Stimulated activated naive B cell treated with anti-CD40 and anti-IgM and Interleukin-4, amounts not matched to agents 10 μg/mL and 1 μg/mL and 100 μg/mL, for 72 hours (primary cell): ENCODE data around the gene IST1.

ENCODE experiments used
- ATAC-seq, 2 donors: fragments of 150-1000 bp; cut with Tn5 transposase; replicated peaks; 2 replicates each; pipeline ENCODE4 v1.10.0; 2021; ENCODE audit warnings: moderate library complexity in 1 of 2
- DNase-seq: peaks from one replicate; pipeline ENCODE4 v3.0.0; 2021
- H3K27ac Mint-ChIP-seq: one replicate; pipeline ENCODE4 v1.8.0; 2022; ENCODE audit warnings: mild to moderate bottlenecking, mixed read lengths
- H3K27me3 Mint-ChIP-seq, 2 donors: one replicate each; pipeline ENCODE4 v1.8.0; 2022; ENCODE audit warnings: mixed read lengths in 2 of 2
- H3K36me3 Mint-ChIP-seq, 2 donors: one replicate each; pipeline ENCODE4 v1.8.0; 2022; ENCODE audit warnings: mixed read lengths in 2 of 2, mild to moderate bottlenecking in 1 of 2
- H3K4me1 Mint-ChIP-seq, 2 donors: one replicate each; pipeline ENCODE4 v1.8.0; 2022; ENCODE audit warnings: mixed read lengths in 2 of 2, mild to moderate bottlenecking in 1 of 2
- H3K4me3 Mint-ChIP-seq, 2 donors: one replicate each; pipeline ENCODE4 v1.8.0; 2022; ENCODE audit warnings: mild to moderate bottlenecking in 2 of 2, mixed read lengths in 2 of 2, moderate library complexity in 1 of 2
- H3K9me3 Mint-ChIP-seq, 2 donors: one replicate each; pipeline ENCODE4 v1.8.0; 2022; ENCODE audit warnings: mixed read lengths in 2 of 2, mild to moderate bottlenecking in 1 of 2

Gene IST1

GRCh38 chr16:71894921-71895678, at the start of gene IST1:
Gene IST1 (plus strand): TSS chr16:71895531. CDS start chr16:71915641, 20,110 bp downstream.
- Mint-ChIP-seq H3K9me3 (no peaks in the 10 kb centered on the region), H3K4me3 (peak within 1 kb of the TSS; percentile 87 to 99), H3K36me3 (peaks cover 9% of the 10 kb centered on the region in 2 donors), H3K4me1 (peaks cover 3 to 30% of the 10 kb centered on the region in 2 donors), H3K27me3 (no peaks in the 10 kb centered on the region), H3K27ac (peak within 1 kb of the TSS; percentile 99)
- peak; percentile 83 to 90 for ATAC-seq
- DNase-seq: peak; percentile 98

- Mint-ChIP-seq H3K4me3 (peak within 1 kb of the TSS; percentile 92 to 94), H3K27ac (peak within 1 kb of the TSS; percentile 99), H3K4me1 (peaks cover 39 to 56% of the 10 kb centered on the region in 2 donors), H3K27me3 (no peaks in the 10 kb centered on the region), H3K36me3 (peaks cover 17 to 26% of the 10 kb centered on the region in 2 donors), H3K9me3 (no peaks in the 10 kb centered on the region)
- DNase-seq: peak; percentile 93
- peak; percentile 90 to 93 for ATAC-seq
Measured at GRCh38 chr16:71845639-71846430, 49.5 kb upstream of the IST1 start, which contains the start of gene ATXN1L. Gene ATXN1L (plus strand): TSS chr16:71845976. CDS start chr16:71849741, 3,765 bp downstream.

DNA sequence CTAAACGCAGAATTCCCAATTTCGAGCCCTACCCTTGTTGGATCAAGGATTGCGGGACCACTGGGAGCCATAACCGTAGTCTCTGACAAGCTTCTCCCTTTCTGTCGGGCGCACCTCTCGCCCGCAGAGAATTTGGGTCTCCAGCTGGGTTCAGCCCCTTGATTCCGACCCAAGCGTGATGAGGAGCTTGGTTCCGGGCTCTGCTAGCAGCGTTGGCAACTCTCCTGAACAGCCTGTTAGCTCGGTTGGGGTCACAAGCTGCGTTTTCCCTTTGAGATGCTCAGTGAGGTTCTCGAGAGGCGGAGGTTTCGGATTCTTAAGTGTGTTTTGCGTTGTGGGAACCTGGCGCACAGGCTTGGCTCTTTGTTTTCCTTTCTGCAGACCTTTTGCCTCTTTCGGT, 48.9 kb upstream of the IST1 start:
- Mint-ChIP-seq H3K4me1 (peaks cover 40 to 58% of the 10 kb centered on the region in 2 donors), H3K4me3 (peak overlapping the region; percentile 92 to 94), H3K9me3 (no peaks in the 10 kb centered on the region), H3K36me3 (peaks cover 19 to 30% of the 10 kb centered on the region in 2 donors), H3K27ac (peak overlapping the region; percentile 99), H3K27me3 (no peaks in the 10 kb centered on the region)
- DNase-seq (no peak), ATAC-seq (no peak)

DNA sequence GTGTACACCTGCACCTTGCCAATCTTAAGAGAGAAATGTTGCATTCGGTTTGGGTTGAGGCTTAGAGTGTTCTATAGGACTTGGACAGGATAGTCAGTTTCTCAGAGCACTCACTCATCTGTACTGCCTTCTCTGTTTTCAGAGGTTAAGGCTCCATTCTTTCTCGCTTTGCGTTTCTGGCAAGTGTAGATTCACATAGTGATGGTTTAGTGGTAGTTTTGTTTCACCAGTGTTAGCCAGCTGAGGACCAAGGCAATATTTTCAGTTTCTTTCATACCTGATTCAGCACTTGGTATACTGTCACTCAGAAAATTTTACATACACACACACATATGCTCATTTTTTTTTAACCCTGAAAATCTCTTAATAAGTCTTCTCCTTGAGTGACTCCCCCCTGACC, 48.2 kb upstream of the IST1 start:
- peaks cover 22 to 36% of the 10 kb centered on the region in 2 donors for H3K36me3 Mint-ChIP-seq
- peaks cover 42 to 61% of the 10 kb centered on the region in 2 donors for H3K4me1 Mint-ChIP-seq
- H3K4me3 Mint-ChIP-seq: peak overlapping the region; percentile 92 to 94
- DNase-seq: no peak
- ATAC-seq: no peak
- H3K27ac Mint-ChIP-seq: peak overlapping the region; percentile 99
- H3K9me3 Mint-ChIP-seq: no peaks in the 10 kb centered on the region
- no peaks in the 10 kb centered on the region for H3K27me3 Mint-ChIP-seq

DNA sequence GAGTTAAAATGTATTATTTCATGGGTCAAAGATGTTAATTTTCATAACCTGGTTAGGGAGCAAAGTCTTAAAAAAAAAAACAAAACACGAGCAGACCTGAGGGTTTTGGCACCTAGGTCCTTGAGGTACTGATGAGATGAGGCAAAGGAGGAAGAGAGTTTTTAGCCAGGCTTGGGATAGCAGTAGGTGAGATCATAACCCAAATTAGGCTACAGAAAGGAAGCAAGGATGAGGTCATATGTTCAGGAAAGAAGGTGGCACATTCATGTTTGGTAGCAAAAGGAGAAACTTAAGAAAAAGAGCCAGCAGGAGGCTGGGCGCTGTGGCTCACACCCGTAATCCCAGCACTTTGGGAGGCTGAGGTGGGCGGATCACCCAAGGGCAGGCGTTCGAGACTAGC, 46.7 kb upstream of the IST1 start:
- H3K9me3 Mint-ChIP-seq: no peaks in the 10 kb centered on the region
- peaks cover 44 to 64% of the 10 kb centered on the region in 2 donors for H3K4me1 Mint-ChIP-seq

DNA sequence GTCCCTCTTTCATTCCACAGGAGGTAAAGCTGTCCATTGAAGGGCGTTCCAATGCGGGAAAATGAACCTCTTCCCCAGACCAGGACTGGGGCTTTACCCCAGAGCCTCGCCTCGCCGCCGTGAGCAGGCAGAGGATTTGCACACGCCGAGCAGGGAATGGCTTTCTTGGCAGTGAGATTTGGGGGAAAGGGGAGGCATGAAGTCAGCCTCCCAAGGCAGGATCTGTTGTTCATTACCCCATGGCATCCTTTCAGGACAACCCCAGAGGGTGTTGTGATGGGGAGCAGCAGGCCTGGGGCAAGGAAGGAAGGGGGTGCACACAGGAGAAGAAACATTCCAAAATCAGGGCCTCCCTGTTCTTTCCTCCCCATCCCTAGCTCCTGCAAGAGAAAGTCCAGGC, 43.6 kb upstream of the IST1 start:
- Mint-ChIP-seq H3K27ac (peak overlapping the region; percentile 37), H3K4me1 (peaks cover 57 to 69% of the 10 kb centered on the region in 2 donors), H3K4me3 (no peak overlapping the region), H3K36me3 (peaks cover 42 to 66% of the 10 kb centered on the region in 2 donors), H3K9me3 (no peaks in the 10 kb centered on the region), H3K27me3 (no peaks in the 10 kb centered on the region)
- ATAC-seq (no peak), DNase-seq (no peak)

More for the DNA sequence above, 46.7 kb upstream of the IST1 start:
- Mint-ChIP-seq H3K4me3 (no peak overlapping the region), H3K27me3 (no peaks in the 10 kb centered on the region), H3K27ac (no peak overlapping the region), H3K36me3 (peaks cover 30 to 49% of the 10 kb centered on the region in 2 donors)
- no peak for ATAC-seq
- DNase-seq: no peak

- ATAC-seq: no peak
- Mint-ChIP-seq H3K36me3 (peaks cover 42 to 66% of the 10 kb centered on the region in 2 donors), H3K27ac (peak overlapping the region; percentile 37), H3K4me3 (no peak overlapping the region), H3K4me1 (peaks cover 55 to 68% of the 10 kb centered on the region in 2 donors), H3K9me3 (no peaks in the 10 kb centered on the region), H3K27me3 (no peaks in the 10 kb centered on the region)
- DNase-seq: no peak
Measured at GRCh38 chr16:71852158-71852557, 43.2 kb upstream of the IST1 start.

- H3K4me3 Mint-ChIP-seq: no peak overlapping the region
- peaks cover 46 to 70% of the 10 kb centered on the region in 2 donors for H3K36me3 Mint-ChIP-seq
- no peaks in the 10 kb centered on the region for H3K9me3 Mint-ChIP-seq
- no peaks in the 10 kb centered on the region for H3K27me3 Mint-ChIP-seq
- H3K27ac Mint-ChIP-seq: peak overlapping the region; percentile 90
- peaks cover 54 to 68% of the 10 kb centered on the region in 2 donors for H3K4me1 Mint-ChIP-seq
- DNase-seq (no peak), ATAC-seq (no peak)
Measured at GRCh38 chr16:71852561-71852960, 42.8 kb upstream of the IST1 start.

DNA sequence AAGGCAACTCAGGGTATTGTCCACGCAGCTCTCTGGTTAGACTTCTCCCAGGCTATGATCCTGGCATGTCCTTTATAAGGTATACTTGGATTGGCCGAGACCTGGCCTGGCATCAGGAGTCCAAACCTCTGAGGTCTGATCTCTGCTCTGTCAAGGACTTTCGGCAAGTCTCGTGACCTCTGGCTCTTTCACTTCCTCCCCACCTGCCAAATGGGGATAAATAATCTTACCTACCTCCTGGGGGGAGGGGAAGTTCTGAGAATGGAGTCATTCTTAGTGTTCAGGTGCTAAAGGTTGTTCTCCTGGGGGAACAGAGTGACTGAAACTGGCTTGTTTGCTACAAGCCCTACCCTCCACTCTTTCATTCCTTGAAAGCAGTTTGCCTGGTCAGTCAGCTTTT, 41.9 kb upstream of the IST1 start:
- Mint-ChIP-seq H3K4me3 (peak overlapping the region; percentile 56 to 66), H3K27me3 (no peaks in the 10 kb centered on the region), H3K9me3 (no peaks in the 10 kb centered on the region), H3K36me3 (peaks cover 44 to 69% of the 10 kb centered on the region in 2 donors), H3K27ac (peak overlapping the region; percentile 71), H3K4me1 (peaks cover 50 to 59% of the 10 kb centered on the region in 2 donors)
- DNase-seq (peak; percentile 23), ATAC-seq (peak; percentile 85 to 86)

- H3K36me3 Mint-ChIP-seq: peaks cover 43 to 70% of the 10 kb centered on the region in 2 donors
- no peak for DNase-seq
Measured at GRCh38 chr16:71854369-71854948, 40.9 kb upstream of the IST1 start.

DNA sequence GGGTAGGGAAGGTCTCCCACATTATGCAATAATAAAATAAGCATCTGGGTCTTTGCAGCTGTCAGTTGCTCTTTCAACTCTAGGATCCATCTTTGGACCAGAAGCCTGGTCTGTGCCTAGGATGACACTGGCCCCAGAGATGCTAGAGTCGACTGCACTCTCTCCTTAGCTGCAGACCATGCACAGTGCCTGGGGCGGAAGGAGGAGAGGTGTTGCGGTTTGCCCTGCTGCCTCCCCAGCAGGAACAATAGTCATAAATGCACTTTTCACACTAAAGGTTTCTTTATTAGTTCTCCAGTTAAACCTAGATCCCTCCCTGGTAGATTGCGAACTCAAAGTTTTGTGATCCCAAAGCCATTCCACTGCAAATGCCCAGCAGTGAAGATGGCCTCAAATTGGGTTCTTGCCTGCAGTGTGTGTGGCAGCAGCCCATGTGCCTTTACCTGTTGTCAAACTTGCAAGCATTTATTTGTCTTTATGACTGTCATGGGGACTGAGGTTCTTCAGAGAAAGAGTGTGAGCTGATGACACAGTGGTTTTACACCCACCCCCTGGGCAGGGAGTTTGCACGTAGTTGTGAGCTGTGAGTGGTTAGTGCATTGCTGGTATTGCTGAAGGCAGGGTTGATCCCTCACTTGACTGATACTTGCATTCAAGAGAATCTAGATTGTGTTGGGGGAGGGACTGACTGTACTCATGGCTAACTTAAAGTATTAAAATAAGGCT, 39.2 kb upstream of the IST1 start:
- no peak overlapping the region for H3K27ac Mint-ChIP-seq

More at GRCh38 chr16:71854369-71854948, 40.9 kb upstream of the IST1 start:
- Mint-ChIP-seq H3K4me1 (peaks cover 45 to 56% of the 10 kb centered on the region in 2 donors), H3K4me3 (no peak overlapping the region), H3K27ac (no peak overlapping the region), H3K9me3 (no peaks in the 10 kb centered on the region), H3K27me3 (no peaks in the 10 kb centered on the region)
- ATAC-seq: no peak

DNA sequence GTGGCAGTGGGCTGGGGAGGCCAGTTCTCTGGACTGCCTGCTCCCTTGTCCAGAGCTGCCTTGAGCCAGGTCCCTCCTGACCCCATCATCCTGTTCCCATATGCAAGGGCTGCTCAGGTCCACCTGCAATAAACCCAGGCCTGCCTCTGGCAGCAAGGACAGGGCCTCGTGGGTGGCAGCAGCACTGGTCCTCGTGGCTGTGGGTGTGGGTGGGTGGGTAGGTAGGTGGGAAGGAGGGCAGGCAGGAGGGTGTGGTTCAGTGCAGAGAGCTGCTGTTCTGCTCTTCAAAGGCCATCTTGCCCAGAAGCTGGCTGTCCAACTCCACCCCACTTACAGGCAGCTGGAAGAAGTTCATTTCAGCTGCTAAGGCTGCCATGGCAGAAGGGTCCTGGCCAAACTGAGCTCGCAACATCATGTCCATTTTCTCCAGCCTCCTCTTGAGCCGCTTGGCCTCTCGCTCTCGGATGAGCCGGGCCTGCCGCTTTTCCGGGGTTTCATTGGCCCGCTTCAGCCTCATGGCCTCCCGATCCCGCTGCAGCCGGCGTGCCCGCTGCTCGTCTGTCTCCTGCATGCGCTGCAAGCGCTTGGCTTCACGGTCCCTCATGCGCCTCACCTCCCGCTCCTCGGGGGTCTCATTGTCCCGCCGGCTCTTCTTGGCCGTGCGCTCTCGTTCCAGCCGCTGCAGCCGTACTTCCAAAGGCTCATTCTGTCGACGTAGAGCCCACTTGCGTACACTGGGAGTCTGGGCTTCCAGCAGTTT, 35.4 kb upstream of the IST1 start:
- H3K36me3 Mint-ChIP-seq: peaks cover 24 to 41% of the 10 kb centered on the region in 2 donors
- H3K27me3 Mint-ChIP-seq: no peaks in the 10 kb centered on the region
- ATAC-seq (no peak), DNase-seq (no peak)
- H3K4me3 Mint-ChIP-seq: no peak overlapping the region
- H3K9me3 Mint-ChIP-seq: no peaks in the 10 kb centered on the region
- peaks cover 16 to 19% of the 10 kb centered on the region in 2 donors for H3K4me1 Mint-ChIP-seq
- peak overlapping the region; percentile 66 for H3K27ac Mint-ChIP-seq

More for the DNA sequence above, 39.2 kb upstream of the IST1 start:
- ATAC-seq (no peak), DNase-seq (no peak)
- Mint-ChIP-seq H3K4me1 (peaks cover 43 to 56% of the 10 kb centered on the region in 2 donors), H3K9me3 (no peaks in the 10 kb centered on the region), H3K27me3 (no peaks in the 10 kb centered on the region), H3K36me3 (peaks cover 42 to 60% of the 10 kb centered on the region in 2 donors), H3K4me3 (no peak overlapping the region)

DNA sequence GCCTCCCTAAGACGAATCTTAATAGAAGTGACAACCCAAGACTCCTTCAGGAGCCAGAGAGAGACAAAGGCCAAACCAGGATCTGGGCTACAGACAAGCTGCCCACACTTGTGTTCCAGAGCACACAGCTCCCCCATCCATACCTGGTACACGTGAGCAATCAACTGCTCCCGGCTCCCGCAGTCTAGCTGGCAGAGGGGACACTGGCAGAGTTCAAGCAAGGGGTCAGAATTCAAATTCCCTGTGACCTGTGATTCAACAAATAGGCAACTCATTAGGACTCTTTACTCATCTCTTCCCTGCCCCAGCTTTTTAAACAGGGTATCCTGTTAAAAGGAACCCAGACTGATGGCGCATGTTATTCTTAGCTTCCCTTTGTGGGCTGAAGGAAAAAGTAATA, 31.3 kb upstream of the IST1 start:
- peaks cover 16 to 29% of the 10 kb centered on the region in 2 donors for H3K36me3 Mint-ChIP-seq
- no peak for DNase-seq
- H3K27me3 Mint-ChIP-seq: no peaks in the 10 kb centered on the region
- no peak overlapping the region for H3K27ac Mint-ChIP-seq
- no peaks in the 10 kb centered on the region for H3K9me3 Mint-ChIP-seq
- ATAC-seq: no peak
- no peaks in the 10 kb centered on the region for H3K4me1 Mint-ChIP-seq
- no peak overlapping the region for H3K4me3 Mint-ChIP-seq
